Esophagus squamous epithelium (tissue), 5 donors: ENCODE results near the gene METTL16. TPM values are rescaled to one million over a fixed set of nuclear protein-coding genes. Genes with fewer than 3 reads are reported as not detected.
A peak's percentile ranks its signal among the peaks of the same experiment; 100 is the strongest.

Experiments
- DNase-seq: peaks from one replicate; lab custom pipeline; 2025; lab: John Stamatoyannopoulos, UW
- H3K27ac ChIP-seq, 4 donors: fragments of 200-600 bp; sonication (generic); one replicate each; pipeline ENCODE4 v1.5.1; 2016 to 2019; ENCODE audit warnings: mild to moderate bottlenecking in 1 of 4
- H3K27me3 ChIP-seq, 4 donors: fragments of 200-600 bp; sonication (generic); 1 replicate in 3 of 4; 2 replicates in 1 of 4; pipeline versions ENCODE4 v1.5.1 to v1.6.0; 2017 to 2021; ENCODE audit warnings: antibody characterized with exemption in 1 of 4
- H3K36me3 ChIP-seq, 3 donors: fragments of 200-600 bp; sonication (generic); one replicate each; pipeline ENCODE4 v1.5.1; 2016 to 2019
- H3K4me1 ChIP-seq, 3 donors: fragments of 200-600 bp; sonication (generic); one replicate each; pipeline ENCODE4 v1.5.1; 2017 to 2019
- H3K4me3 ChIP-seq, 4 donors: fragments of 200-600 bp; sonication (generic); 1 replicate in 3 of 4; 2 replicates in 1 of 4; pipeline ENCODE4 v1.5.1; 2016 to 2019; ENCODE audit warnings: mild to moderate bottlenecking in 2 of 4, moderate library complexity in 1 of 4
- H3K9me3 ChIP-seq, 3 donors: fragments of 200-600 bp; sonication (generic); one replicate each; pipeline ENCODE4 v1.5.1; 2016 to 2019
- POLR2A ChIP-seq, 4 donors: fragments of 450-650 bp; IDR thresholded peaks; one replicate each; pipeline ENCODE4 v1.6.1; 2017; ENCODE audit warnings: antibody characterized with exemption in 4 of 4, mild to moderate bottlenecking in 4 of 4, moderate library complexity in 3 of 4
- WGBS, 2 donors: methylation state at CpG; one replicate each; pipeline ENCODE4 v1.1.5; 2018; 5-methylcytosine and 5-hydroxymethylcytosine counted together
- intact Hi-C: fragments of 100-400 bp; cut with DNase I; formaldehyde crosslinking; loops from one replicate; pipeline ENCODE4 v1.15.0; 2022
- total RNA-seq, 4 donors: library from RNA; depleted of rRNA; stranded (reverse); fragments of >200 nt; gene quantifications; one replicate each; pipeline ENCODE4 v1.1.0, GENCODE V29; 2016
- TF ChIP-seq, protein P1 (sequence below), 6 experiments: fragments of 450-650 bp in 4 of 6; fragments of 200-600 bp in 2 of 6; sonication (generic) in 2 of 6; IDR thresholded peaks; one replicate each; pipeline ENCODE4 v1.5.1; 2016 to 2019; ENCODE audit warnings: antibody characterized with exemption in 6 of 6, mild to moderate bottlenecking in 4 of 6, moderate library complexity in 4 of 6
- donor health status: DM: yes; HTN: yes; CAD: no.

METTL16 gene, protein sequence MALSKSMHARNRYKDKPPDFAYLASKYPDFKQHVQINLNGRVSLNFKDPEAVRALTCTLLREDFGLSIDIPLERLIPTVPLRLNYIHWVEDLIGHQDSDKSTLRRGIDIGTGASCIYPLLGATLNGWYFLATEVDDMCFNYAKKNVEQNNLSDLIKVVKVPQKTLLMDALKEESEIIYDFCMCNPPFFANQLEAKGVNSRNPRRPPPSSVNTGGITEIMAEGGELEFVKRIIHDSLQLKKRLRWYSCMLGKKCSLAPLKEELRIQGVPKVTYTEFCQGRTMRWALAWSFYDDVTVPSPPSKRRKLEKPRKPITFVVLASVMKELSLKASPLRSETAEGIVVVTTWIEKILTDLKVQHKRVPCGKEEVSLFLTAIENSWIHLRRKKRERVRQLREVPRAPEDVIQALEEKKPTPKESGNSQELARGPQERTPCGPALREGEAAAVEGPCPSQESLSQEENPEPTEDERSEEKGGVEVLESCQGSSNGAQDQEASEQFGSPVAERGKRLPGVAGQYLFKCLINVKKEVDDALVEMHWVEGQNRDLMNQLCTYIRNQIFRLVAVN
- total RNA-seq = 10 to 100 TPM; 12.5 to 31.5 (median 25.3) TPM

DNA sequence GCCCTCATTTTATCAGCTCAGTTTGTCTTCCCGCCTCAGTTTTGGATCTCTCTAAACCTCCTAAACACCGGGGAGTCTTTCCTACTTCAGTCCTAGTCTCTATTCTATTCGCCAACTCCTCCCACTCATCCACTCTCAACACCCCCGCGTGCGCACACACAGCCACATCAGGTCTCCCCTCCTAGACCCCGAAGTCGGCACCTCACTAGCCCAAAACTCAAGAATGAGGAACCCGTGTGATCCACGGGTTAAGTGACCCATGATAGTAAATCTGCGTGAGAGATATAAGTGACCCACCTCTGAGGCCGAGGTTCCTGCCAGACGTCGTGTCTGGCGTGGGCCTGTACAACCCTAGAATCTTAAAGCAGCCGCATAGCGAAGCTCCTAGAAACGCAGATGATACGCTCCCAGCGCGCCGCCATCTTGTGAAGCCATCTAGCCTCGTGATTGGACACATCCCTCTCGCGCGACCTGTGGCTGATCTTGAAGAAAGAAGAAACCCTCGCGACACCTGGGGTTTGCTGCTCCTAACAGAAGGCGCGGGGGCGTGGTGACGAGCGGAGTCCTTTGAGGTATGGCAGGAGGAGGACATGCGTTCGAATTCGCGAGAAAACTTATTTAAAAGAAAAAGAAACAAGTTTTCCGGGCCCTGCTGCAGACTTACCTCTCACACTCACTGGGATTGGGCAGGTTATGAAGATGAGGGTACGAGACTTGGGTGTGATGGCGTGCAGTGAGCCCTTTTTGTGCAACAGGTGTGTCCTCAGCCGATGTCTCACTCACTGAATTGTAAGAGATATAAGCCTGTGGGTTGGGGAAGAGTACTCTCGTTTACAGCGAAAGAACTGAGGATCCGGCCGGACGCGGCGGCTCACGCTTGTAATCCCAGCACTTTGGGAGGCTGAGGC, at the start of gene METTL16:
Gene METTL16 (minus strand): TSS at position 427 of the 908 bp plus-strand sequence. CDS start 9,557 bp downstream, outside the sequence.
- Histone ChIP-seq H3K4me3 (peak within 1 kb of the TSS; percentile 58 to 83 (median 68)), H3K27me3 (no peaks in the 10 kb centered on the region), H3K36me3 (no peaks in the 10 kb centered on the region), H3K27ac (peak within 1 kb of the TSS; percentile 86 to 94 (median 92)), H3K9me3 (no peaks in the 10 kb centered on the region), H3K4me1 (peaks cover 6 to 41% (median 22%) of the 10 kb centered on the region in 3 donors)
- WGBS, 2 donors = 0 to 1% methylated on average over 21 to 37 of the region's 49 CpGs
- DNase-seq = peak; percentile 98
- TF ChIP-seq POLR2A (IDR thresholded peaks at IDR 0.05) = peak in 3 of 4 donors; percentile 32 to 75 (median 60)
- TF ChIP-seq, protein P1, sequence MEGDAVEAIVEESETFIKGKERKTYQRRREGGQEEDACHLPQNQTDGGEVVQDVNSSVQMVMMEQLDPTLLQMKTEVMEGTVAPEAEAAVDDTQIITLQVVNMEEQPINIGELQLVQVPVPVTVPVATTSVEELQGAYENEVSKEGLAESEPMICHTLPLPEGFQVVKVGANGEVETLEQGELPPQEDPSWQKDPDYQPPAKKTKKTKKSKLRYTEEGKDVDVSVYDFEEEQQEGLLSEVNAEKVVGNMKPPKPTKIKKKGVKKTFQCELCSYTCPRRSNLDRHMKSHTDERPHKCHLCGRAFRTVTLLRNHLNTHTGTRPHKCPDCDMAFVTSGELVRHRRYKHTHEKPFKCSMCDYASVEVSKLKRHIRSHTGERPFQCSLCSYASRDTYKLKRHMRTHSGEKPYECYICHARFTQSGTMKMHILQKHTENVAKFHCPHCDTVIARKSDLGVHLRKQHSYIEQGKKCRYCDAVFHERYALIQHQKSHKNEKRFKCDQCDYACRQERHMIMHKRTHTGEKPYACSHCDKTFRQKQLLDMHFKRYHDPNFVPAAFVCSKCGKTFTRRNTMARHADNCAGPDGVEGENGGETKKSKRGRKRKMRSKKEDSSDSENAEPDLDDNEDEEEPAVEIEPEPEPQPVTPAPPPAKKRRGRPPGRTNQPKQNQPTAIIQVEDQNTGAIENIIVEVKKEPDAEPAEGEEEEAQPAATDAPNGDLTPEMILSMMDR (IDR thresholded peaks at IDR 0.05) = peak in 1 of 6 experiments; percentile 5
- intact Hi-C loops = no loop called here

DNA sequence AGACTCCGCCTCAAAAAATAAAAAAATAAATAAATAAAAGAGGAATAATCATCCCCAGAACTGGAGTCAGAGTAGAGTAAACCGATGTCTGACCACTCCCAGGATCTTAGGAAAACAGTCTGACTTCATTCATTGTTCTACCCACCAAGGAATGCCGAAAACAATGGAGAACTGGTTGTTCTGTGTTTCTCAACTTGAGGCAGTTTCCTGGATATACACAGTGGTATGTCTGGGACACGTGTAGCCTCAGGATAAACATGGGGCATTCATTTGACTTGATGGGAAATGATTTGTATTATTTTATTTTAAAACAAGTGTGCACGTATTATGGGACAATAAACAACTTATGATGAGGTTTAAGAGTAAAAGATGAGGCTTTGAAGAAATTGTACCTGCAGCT, 49.0 kb upstream of the METTL16 start:
- intact Hi-C loops = no loop called here
- H3K9me3 ChIP-seq = peaks cover 0 to 7% (median 0%) of the 10 kb centered on the region in 3 donors
- no peak for DNase-seq
- H3K27me3 ChIP-seq = no peaks in the 10 kb centered on the region
- no peak overlapping the region for H3K4me3 ChIP-seq
- no peak overlapping the region for H3K27ac ChIP-seq
- TF ChIP-seq, protein P1 (IDR thresholded peaks at IDR 0.05) = no peak
- no peak for TF ChIP-seq POLR2A (IDR thresholded peaks at IDR 0.05)
- WGBS, 2 donors = 59 to 70% methylated on average over 5 of the region's 5 CpGs
- no peaks in the 10 kb centered on the region for H3K36me3 ChIP-seq
- H3K4me1 ChIP-seq = peaks cover 0 to 31% (median 3%) of the 10 kb centered on the region in 3 donors

DNA sequence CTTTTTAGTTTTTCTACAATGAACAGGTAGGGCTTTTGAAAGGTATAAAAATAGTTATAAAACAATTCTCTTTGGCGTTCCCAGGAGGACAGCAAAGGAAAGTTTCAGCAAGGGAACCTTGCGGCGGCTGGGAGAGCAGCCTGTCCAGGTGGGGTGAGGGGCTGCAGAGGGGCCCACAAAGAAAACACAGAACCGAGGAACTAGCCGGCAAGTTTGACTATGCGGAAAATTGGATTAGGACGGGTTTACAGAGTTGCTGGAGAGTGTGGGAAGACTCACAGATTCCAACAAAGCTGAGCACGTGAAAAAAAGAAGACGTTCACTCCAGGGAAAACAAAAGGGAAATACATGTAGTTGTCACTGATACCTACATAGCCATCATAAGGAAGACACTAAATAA, 40.2 kb upstream of the METTL16 start:
- WGBS, 2 donors = 52 to 56% methylated on average over 9 of the region's 9 CpGs
- no peak overlapping the region for H3K4me3 ChIP-seq
- H3K36me3 ChIP-seq = no peaks in the 10 kb centered on the region
- H3K27ac ChIP-seq = no peak overlapping the region
- peaks cover 0 to 36% (median 0%) of the 10 kb centered on the region in 4 donors for H3K27me3 ChIP-seq
- intact Hi-C loops = no loop called here
- no peak for TF ChIP-seq POLR2A (IDR thresholded peaks at IDR 0.05)
- TF ChIP-seq, protein P1 (IDR thresholded peaks at IDR 0.05) = no peak
- no peaks in the 10 kb centered on the region for H3K9me3 ChIP-seq
- H3K4me1 ChIP-seq = peaks cover 0 to 12% (median 3%) of the 10 kb centered on the region in 3 donors
- no peak for DNase-seq

DNA sequence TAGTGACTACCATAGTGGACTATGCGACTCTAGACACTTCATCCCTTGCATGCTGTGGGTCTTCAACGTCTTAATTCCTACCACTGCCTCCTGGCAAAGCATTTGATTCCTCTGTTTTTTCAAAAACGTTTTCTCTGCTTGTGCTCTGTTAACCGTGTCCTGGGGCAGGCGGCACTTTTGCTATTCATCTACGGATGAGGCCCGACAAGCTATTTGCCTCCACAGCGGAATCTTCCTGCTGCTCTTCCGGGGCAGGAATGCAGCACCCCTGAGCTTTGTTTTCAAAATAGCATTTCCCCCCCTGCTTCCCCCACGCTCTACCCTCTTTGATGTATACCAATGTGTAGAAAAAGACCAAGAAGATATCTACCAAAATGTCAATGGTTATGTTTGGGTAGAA, 39.8 kb upstream of the METTL16 start:
- Histone ChIP-seq H3K27ac (no peak overlapping the region), H3K4me3 (no peak overlapping the region), H3K36me3 (no peaks in the 10 kb centered on the region), H3K4me1 (peaks cover 0 to 12% (median 3%) of the 10 kb centered on the region in 3 donors), H3K27me3 (peaks cover 0 to 36% (median 0%) of the 10 kb centered on the region in 4 donors), H3K9me3 (no peaks in the 10 kb centered on the region)
- DNase-seq = no peak
- intact Hi-C loops = no loop called here
- WGBS, 2 donors = 47 to 53% methylated on average over 10 of the region's 10 CpGs
- TF ChIP-seq, protein P1 (IDR thresholded peaks at IDR 0.05) = no peak
- no peak for TF ChIP-seq POLR2A (IDR thresholded peaks at IDR 0.05)
